ENCODE results near the gene ANKRD11. TPM values are rescaled to one million over a fixed set of nuclear protein-coding genes. Genes with fewer than 3 reads are reported as not detected.
A peak's percentile ranks its signal among the peaks of the same experiment; 100 is the strongest.
"Not testable (repeated sequence)": the region's sequence is repeated elsewhere in the genome, so short reads cannot be mapped to it uniquely, and the experiment has no call there.

ANKRD11 gene
- total RNA-seq, 1 donor from 2014 or later = 58.1 TPM

DNA sequence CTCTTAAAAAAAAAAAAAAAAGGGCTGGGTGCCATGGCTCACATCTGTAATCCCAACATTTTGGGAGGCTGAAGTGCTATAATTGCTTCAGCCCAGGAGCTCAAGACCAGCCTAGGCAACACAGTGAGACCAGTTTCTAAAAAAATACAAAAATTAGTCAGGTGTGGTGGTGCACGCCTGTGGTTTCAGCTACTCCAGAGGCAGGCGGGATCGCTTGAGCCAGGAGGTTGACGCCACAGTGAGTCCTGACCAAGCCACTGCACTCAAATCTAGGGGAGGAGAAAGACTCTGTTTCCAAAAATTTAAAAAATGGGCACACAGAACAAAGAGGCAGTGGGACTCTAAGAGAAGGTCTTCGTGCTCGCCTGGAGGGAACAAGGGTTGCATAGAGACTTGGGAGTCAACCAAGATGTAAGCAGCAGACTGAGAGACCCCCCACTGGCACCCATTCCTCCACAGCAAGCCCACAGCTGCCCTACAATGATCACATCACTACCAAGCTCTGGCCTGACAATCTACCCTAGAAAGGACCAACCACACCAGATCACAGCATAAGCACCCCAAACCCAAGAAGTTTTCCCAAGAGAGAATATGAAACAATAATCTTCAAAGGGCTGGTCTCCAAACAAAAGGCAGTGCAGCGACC is 121.6 kb downstream of the ANKRD11 start:
- DNase-seq (ENCODE audit: low read depth, low spot score) = no peak

DNA sequence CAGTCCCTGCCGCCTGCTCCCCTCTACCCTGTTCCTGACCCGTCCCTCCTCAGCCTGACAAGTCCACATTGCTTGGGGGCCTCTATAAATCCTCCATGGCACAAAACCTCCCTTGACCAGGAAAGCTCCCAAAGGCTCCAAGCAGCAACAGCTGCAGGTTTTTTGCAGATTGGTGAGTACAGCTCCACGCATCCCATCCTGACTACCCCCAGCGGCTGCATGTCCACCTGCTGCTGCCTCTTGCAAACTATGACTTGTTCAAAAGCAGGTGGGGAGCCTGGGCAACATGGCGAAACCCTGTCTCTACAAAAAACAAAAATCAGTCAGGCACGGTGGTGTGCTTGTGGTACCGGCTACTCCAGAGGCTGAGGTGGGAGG is 122.8 kb downstream of the ANKRD11 start:
- DNase-seq (ENCODE audit: low read depth, low spot score) = no peak

DNA sequence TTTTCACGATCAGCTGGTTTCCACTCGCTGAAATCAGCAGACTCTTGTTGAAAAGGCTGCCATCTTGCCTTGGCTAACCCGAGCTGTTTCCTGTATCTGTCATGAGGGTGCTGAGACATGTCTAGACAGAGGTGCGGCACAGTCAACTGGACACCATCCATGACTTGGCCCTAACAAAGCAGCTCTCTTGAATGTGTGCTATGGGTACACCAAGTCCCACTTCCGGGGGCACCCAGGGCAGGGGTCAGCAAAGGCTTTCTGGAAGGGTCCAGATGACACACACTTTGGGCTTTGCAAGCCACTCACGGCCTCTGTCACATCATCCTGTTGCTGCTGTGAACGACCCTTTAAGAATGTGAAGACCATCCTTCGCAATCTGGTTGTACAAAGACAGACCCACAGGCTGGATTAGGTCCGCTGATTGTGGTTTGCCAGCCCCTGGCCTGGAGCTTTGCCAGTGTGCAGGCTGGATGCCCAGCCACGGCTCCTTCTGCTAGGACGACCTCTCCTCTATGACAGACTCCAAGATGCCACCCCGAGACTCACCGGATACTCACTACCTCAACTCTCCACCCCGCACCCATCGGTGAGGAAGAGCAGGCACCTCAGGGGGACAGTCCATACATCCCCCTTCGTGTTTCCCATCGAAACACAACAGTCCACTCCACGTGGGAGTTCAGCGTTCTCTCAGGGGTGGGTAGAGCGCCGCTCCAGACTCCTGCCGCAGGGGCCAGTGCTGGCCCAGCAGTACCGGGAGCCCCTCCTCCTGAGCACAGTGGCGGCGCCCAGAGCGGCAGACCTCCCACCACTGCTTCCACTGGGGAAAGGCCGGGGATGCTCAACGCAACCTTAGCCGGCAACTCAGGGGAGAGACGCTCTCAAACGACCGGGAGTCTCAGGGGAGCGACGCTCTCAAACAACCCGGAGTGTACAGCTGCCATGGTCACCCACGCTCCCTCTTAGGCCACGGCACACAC is 123.5 kb downstream of the ANKRD11 start:
- no peak for DNase-seq (ENCODE audit: low read depth, low spot score)

DNA sequence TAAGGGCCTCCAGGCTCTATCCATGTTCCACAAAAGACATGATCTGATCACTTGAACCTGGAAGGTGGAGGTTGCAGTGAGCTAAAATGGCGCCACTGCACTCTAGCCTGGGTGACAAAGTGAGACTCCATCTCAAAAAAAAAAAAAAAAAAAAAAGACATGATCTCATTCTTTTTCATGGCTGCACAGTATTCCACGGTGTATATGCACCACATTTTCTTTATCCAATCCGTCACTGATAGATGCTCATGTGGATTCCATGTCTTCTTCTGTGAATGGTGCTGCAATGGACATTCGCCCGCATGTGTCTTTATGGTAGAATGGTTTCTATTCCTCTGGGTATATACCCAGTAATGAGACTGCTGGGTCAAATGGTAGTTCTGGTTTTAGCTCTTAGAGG is 124.4 kb downstream of the ANKRD11 start:
- no peak for DNase-seq (ENCODE audit: low read depth, low spot score)

DNA sequence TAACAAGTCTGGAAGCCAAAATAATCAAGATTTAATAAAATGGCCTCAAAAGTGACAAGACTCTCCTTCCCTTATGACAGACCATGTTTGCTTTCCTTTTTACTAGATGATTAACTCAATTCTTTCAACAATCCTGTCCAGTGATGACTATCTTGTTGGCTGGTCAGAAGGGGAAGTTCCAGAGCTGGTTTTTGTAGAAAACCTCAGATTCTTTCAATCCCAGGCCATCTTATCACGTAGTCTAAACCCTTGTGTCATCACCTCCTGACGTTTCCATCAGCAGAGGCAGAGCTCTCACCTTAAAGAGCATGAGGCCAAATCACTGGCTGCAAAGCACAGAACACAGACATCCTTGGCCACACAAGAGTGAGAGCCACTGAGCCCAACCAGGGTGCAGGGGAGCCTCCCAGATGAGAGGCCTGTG is 125.3 kb downstream of the ANKRD11 start:
- DNase-seq (ENCODE audit: low read depth, low spot score) = no peak

DNA sequence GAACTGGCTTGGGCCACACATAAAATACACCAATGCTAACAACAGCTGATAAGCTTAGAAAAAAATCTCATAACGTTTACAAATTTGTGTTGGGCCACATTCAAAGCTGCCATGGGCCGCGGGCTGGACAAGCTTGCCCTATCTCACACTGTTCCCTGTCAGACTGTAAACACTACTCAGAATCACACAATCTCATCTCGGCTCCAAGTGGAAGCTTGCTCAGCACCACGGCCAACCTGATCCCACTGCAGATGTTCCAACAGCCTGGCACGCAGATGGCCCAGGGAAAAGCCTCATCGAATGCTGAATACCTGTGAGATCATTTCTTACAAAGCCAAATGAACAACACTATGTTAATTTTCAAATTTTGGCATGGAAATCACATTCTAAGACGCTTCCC is 125.8 kb downstream of the ANKRD11 start:
- no peak for DNase-seq (ENCODE audit: low read depth, low spot score)

DNA sequence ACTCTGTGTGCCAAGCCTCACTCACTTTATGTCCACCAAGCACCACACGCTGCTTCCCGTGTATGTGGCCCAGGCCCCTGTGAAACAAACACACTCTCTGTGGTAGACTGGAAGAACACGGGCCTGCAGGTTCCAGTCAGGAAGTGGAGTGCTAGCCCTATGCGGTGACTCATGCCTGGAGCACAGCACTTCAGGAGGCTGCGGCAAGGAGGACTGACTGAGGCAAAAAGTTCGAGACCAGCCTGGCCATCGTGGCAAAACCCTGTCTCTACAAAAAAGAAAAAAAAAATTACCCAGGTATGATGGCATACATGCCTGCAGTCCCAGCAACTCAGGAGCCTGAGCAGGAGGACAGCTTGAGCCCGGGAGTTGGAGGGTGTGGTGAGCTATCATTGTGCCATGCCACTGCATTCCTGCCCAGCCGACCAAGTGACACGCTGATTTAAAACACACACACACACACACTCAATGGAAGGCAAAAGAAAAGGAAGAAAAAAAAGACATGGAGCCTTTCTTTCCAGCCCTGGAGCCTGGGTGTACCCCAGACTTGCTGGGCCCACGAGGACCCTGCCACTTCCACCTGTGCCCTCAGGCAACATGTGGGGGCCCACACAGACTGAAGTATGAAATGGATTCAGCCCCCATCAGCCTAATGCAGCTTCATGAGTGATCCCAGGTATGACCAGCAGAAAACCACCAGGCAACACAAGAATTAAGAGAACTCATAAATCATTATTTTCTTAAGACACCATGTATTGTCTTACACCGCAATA is 126.6 kb downstream of the ANKRD11 start:
- DNase-seq (ENCODE audit: low read depth, low spot score) = peak; percentile 67

DNA sequence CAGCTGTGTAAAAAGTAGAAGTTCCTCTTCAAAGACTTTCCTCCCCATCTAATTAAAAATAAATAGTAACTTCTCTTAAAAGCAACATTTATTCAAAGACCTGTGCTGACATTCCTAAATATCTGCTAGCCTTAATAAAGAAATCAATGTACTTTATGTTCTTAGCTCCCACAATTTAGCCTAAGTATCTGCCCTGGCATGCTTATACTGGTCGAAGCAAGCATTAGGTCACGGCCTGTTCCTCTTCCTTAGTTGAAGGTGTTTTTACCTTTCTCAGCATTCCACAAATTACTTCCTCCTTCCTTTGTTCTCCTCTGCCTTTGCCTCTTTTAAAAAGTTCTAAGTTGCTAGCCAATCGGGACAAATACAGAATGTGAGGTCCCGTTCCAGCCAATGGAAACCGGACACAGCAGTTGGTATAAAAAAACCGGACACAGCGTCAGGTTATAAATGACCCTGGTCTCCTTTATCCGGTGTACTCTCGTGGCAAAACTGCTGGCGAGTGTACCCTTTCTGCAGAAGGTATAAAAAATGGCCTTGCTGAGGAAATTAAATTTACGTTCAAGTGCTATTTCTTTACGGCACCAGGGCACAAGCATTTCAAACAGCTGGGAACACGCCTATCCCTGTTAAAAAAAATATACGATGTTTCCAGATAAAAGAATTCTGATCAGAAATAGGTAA is 127.7 kb downstream of the ANKRD11 start:
- DNase-seq (ENCODE audit: low read depth, low spot score) = not testable (repeated sequence)

DNA sequence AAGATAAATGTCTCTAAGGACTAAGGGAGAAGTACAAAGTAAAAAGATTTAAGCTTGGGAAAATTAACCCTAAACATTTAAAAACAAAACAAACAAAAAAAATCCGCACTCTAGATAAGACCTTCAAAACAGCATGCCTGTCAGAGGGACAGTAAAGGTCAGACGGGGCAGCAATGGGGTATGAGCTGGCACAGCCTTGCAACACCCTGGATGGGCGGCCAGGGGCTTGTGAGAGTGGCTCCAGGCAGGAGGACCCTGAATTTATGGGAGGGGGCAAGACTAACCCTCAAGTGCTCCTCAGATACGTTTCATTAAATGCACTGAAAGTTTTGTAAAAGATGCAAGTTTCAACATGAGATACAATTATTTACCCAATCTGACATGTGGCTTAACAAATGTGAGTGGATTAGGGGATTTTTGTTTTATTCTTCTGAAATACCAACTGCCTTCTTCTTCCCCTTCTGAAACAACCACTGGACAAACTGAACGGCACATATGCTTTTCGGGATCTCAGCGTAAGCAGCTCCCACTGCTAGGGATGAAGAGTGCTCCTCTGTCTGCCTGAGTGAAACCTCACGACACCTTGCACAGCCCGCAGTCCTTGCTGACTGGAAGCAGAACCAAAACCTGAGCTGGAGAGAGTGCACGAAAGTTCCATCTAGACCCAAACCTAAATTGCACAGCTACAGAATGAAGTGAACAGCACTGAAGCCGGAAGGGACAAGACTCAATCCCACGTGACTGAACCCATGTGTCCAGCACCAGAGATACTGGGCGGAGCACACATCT is 128.4 kb downstream of the ANKRD11 start:
- DNase-seq (ENCODE audit: low read depth, low spot score) = no peak

DNA sequence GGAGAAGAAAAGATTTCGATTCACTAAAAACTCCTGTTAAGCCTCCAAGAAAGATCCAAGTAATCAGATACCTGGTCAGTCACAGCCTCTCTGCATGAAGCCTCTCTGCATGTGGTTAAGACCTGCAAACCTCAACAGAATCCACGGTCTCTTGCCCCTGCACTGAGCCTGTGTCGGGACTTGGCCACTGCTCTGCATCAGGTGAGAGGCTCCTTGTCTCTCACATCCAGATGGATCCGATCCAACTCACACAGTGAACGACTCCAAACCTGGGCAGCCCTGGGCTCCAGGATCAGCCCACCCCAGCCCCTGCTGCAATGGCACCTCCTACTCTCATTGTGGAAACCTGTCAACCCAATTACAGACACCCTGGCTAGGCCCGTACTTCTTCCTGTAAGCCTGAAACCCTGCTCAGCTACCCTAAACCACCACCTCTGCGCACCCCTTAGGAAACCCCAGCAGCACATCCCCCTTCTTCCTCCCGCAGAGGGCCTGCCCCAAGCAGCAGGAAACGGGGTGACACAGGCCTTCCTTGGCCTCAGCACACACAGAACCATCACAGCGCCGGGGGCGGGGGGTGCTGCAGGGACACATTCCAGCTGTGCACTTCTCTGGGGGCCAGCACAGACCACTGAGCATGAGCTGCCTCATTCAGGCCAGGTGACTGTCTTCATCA is 129.5 kb downstream of the ANKRD11 start:
- DNase-seq (ENCODE audit: low read depth, low spot score) = no peak

DNA sequence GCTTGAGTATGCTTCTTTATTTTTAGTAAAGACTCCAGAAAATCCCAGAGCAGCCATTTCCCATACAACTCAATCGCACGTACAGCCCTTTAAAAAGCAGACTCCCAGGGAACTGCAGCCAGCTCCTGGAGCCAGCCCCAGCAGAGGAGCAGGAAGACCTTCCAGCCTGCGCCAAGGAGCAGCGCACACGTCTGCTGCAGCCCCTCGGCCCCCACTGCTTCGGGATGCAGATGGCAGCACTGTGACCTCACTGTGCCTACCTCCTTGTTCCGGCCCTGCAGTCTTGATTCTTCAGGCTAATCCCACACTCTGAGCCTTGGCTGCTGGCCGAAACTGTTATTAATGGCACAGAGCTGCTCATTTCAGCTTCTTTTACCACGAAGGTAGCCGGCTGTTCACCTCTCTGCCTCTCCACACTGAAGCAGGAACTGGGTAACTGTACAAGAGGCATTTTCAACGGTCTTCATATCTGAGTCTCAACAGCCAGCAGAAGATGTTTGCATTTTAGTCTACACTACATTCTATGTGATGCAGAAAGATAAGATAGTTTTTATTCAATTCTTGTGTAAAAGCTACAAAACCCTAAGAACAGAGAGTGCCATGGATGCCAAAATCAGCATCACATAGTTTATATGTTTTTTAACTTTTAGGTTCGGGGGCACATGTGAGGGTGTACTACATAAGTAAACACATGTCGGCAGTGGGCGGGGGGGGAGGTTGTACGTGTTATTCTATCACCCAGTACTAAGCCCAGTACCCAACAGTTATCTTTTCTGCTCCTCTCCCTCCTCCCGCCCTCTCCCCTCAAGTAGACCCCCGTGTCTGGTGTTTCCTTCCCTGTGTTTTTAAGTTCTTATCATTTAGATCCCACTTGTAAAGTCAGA is 130.9 kb downstream of the ANKRD11 start:
- DNase-seq (ENCODE audit: low read depth, low spot score) = no peak

DNA sequence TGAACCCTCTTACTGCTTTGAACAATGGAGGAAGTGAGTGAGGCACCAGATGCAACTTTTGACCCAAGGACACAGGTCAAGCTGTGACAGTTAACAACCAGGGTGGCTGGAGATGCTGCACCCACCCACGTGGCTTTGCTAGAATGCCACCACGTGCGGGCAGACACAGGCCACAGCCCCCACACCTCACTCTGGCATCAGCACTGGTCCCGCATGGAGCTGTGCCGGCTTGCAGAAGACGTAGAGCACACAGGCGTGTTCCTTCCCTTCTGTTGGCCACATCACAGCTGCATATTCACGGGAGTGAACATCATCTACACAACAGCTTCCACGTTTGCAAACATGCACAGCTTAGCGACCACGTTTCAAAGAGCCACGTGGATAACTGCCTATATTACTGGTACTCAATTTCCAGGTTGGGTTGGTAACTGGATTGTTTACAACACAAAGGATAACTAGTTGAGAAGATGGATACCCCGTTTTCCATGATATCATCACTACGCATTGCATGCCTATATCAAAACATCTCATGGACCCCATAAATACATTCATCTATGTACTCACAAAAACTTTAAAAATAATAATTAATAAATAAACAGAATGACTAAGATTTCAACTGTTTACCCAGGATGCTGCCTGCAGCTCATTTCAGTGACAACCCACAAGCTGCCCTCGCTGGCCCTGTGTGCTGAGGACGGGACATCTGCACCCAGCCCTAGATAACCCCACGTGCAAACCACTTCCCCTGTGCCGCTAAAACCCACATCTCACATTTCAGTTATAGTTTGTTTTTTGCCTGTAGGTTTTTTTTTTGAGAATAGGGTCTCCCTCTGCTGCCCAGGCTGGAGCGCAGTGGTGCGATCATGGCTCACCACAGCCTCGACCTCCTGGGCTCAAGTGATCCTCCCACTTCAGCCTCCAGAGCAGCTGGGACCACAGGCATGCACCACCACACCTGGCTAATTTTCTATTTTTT is 132.0 kb downstream of the ANKRD11 start:
- DNase-seq (ENCODE audit: low read depth, low spot score) = no peak

DNA sequence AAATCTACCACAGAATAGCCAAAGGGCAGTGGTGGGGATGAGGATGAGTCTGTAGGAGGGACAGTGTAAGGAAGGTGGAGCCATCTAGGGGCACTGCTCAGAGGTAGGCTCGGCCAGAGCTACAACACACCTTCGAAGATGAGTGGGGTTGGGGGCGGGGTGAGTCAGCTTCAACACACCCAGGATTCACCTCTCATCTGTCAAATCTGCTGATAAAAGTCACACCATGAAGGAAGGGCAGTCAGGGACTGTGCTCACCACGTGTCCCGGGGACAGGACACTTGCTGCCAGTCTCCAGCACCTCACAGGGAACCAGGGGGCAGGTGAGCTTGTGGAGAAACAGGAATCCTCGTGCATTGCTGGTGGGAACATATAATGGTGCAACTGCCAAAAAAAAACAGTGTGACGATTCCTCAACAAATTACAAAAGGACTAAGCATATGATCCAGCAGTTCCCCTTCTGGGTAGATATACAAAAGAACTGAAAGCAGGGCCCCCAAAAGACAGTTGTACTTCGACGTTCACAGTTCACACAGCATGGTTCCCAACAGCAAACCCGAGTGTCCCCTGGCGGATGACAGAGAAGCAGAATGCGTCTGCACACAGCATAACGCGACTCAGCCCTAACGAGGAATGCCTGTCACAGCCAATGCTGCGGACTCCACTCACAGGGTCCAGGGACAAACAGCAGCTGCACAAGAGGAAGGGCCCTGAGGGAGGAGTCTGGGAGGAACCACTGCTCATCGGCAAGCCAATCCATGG is 133.1 kb downstream of the ANKRD11 start:
- no peak for DNase-seq (ENCODE audit: low read depth, low spot score)

DNA sequence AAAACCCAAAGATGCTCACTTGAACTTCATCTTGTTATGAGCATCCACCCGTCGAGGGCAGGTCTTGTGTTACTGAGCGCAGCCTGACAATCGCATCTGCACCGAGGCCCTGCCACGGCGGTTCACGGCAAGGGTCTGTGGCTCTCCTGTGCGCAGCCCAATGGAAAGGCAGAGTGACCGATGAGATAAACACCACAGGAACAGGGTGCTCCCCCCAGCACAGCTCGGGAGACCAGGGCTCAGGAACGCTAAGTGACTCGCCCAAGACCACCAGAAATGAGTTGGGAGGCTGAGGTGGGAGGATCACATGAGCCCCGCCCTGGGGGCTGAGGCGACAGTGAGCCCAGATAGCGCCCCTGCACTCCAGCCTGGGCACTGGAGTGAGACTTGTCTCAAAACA is 134.7 kb downstream of the ANKRD11 start:
- DNase-seq (ENCODE audit: low read depth, low spot score) = no peak

DNA sequence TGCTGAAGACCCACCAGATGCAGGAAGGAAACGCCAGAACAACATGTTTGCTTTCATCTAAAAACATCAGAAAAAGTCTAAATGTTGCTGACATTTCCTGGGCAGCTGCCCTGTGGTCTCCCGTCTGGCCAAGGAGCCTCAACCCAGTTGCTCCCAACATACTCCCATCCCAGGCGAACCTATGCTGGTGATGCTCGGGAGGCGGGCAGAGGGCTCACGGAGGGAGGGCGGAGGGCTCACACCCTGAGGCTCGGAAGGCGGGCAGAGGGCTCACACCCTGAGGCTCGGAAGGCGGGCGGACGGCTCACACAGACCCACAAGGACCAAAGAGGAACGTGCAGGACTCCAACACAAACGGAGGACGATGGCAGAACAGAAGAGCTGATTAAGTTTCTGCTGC is 135.4 kb downstream of the ANKRD11 start:
- no peak for DNase-seq (ENCODE audit: low read depth, low spot score)

DNA sequence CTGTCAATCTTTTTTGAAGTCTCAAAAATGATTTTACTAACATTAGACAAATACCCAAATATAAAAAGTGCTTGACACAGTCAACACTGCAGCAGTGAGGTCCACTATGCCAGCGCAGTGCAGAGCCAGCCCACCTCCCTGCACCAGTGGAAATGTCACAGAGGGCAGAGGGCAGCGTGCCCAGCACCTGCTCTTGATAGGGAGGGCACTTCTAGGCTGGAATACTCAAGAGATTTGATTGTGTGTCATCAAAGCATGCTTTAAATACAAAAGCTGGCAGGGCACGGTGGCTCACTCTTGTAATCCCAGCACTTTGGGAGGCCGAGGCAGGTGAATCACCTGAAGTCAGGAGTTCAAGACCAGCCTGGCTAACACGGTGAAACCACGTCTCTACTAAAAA is 136.0 kb downstream of the ANKRD11 start:
- DNase-seq (ENCODE audit: low read depth, low spot score) = no peak

DNA sequence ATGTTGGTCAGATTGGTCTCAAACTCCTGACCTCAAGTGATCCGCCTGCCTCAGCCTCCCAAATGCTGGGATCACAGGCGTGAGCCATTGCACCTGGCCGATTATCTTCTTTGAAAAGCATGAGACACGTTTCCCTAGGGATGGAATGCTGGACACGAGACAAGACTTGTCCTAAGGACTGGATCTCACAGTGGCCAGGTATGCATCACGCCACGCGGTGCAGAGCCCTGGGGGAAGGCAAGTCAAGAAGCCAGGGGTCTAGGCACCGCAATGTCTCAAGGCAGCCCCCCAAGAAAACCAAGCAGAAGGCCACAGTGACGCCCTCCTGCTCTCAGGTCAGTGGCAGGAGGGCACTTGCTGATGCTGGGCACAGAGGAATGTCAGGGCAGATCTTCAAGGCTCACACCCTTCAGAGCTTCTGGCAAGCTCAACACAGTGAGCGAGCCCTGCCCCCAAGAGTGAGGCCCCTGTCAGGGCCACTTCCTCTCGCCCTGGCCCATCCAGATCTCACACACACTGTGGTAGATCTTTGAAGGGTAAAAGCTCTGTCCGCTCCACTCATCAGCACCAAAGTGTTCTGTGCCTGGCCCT is 138.2 kb downstream of the ANKRD11 start:
- no peak for DNase-seq (ENCODE audit: low read depth, low spot score)
